ENCODE results near the gene WASF2. TPM values are rescaled to one million over a fixed set of nuclear protein-coding genes. Genes with fewer than 3 reads are reported as not detected.
A peak's percentile ranks its signal among the peaks of the same experiment; 100 is the strongest.

The WASF2 gene
- total and polyA plus RNA-seq, 2 of the 8 experiments (the other 6 are each of a cell fraction or from before 2014, with no cell fraction given), result 32.1 to 86.6 TPM

DNA sequence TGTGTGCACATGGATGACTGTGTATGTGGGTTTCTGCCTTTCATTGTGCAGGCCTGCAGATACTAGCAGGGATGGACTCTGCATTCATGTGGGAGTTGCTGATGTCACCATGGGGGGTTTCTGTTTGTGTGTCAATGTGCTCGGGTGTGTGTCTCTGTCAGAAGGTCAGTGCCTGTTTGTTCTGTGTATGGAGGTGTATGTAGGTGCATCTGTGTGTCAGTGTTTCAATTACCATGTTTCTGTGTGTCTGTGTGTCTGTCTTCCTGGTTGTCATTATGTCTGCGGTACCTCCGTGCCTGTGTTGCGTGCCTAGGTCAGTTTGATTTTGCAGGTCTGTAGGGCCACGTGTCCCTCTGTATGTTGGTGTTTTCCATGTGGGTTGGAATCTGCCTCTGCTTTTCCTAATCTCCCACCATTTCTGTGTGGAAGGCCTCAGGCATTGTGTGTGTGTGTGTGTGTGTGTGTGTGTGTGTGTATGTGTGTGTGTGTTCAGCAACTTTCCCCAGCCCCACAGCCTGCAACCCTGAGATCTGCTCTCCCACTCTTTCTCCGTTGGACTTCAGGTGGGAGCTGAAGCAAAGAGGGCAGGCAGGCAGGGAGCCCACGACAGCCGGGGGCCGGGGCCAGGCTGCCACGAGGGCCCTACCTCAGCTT lies 36.7 kb upstream of the WASF2 start:
- Histone ChIP-seq H3K9ac (replicated peaks in 1 of 4; ENCODE audit: extremely low read depth in 1 of 4, low read depth in 3 of 4, low read length in 3 of 4) (peak overlapping the region in 2 of 4 experiments; percentile 38 to 48; a peak in 3 of 7 replicates), H3K79me1 (ENCODE audit: low read depth, low read length) (no peaks in the 10 kb centered on the region), H3K23ac (ENCODE audit: insufficient read length) (no peak overlapping the region), H2AFZ (ENCODE audit: low read length) (no peak overlapping the region), H3K18ac (ENCODE audit: extremely low read depth, low read length) (peak overlapping the region; percentile 71), H2BK20ac (ENCODE audit: low read length) (no peak overlapping the region; the same call in 1 of the 2 replicates), H3K56ac (replicated peaks; ENCODE audit: insufficient read length, low read depth, low read length) (no peak overlapping the region), H3K27me3 (replicated peaks in 1 of 4; ENCODE audit: control insufficient read depth in 3 of 4, extremely low read depth in 1 of 4, insufficient read depth in 3 of 4, low read length in 3 of 4) (no peaks in the 10 kb centered on the region), H2AK5ac (ENCODE audit: low read depth, low read length) (peak overlapping the region; percentile 92; the same call in 1 of the 2 replicates), H4K20me1 (replicated peaks in 1 of 2; ENCODE audit: control insufficient read depth in 1 of 2, insufficient read depth in 2 of 2, low read length in 2 of 2) (peaks cover 0 to 4% of the 10 kb centered on the region in 2 experiments), H4K8ac (ENCODE audit: extremely low read depth, insufficient read depth, low read length) (no peak overlapping the region; the same call in 1 of the 2 replicates), H3K79me2 (ENCODE audit: control insufficient read depth in 1 of 2, insufficient read depth in 2 of 2, low read length in 2 of 2) (no peaks in the 10 kb centered on the region), H3K14ac (ENCODE audit: insufficient read length) (peak overlapping the region; percentile 55), H2BK15ac (ENCODE audit: low read length) (peak overlapping the region; percentile 93), H4K91ac (replicated peaks; ENCODE audit: insufficient read length, low read length) (peak overlapping the region; percentile 36), H3K4me2 (ENCODE audit: insufficient read depth in 1 of 2, low read depth in 2 of 2, low read length in 2 of 2) (peak overlapping the region; percentile 73 to 95), H3K4me3 (ENCODE audit: extremely low read depth in 1 of 4, insufficient read depth in 2 of 4, low read depth in 3 of 4, low read length in 4 of 4) (peak overlapping the region; percentile 33 to 64 (median 47); a peak in 7 of 8 replicates), H3K27ac (ENCODE audit: low read depth, low read length) (peak overlapping the region; percentile 69; the same call in 1 of the 2 replicates), H3K36me3 (ENCODE audit: control insufficient read depth in 2 of 4, insufficient read depth in 4 of 4, low read length in 3 of 4) (no peaks in the 10 kb centered on the region), H3K4ac (replicated peaks; ENCODE audit: insufficient read length, low read depth, low read length) (peak overlapping the region; percentile 63), H2BK120ac (replicated peaks; ENCODE audit: low read depth, low read length) (peak overlapping the region; percentile 25), H3K9me3 (ENCODE audit: insufficient read depth in 2 of 2, low read depth in 1 of 2, low read length in 1 of 2) (no peaks in the 10 kb centered on the region), H2BK5ac (ENCODE audit: low read depth, low read length) (peak overlapping the region; percentile 89; the same call in 1 of the 2 replicates), H3K4me1 (replicated peaks in 1 of 4; ENCODE audit: control insufficient read depth in 3 of 4, insufficient read depth in 4 of 4, low read length in 3 of 4) (peaks cover 12 to 56% (median 42%) of the 10 kb centered on the region in 4 experiments), H3K23me2 (ENCODE audit: low read depth, low read length) (peaks cover 23% of the 10 kb centered on the region), H2BK12ac (ENCODE audit: low read depth, low read length) (peak overlapping the region; percentile 44; the same call in 1 of the 2 replicates), H4K5ac (ENCODE audit: insufficient read length, low read depth, low read length) (peak overlapping the region; percentile 30)
- ChIA-PET CTCF (ENCODE audit: partially characterized antibody) (interaction anchor here (0.6 to 8.6 kb wide), 17 partner anchors 17 to 124 kb away, joined by 3 to 110 read pairs (median 4); partner anchors contain the start of gene AHDC1), POLR2A (ENCODE audit: partially characterized antibody) (interaction anchor here (0.7 to 3.7 kb wide), 19 partner anchors 10 to 127 kb away, joined by 3 to 26 read pairs (median 4); partner anchors contain the start of gene AHDC1)
- FAIRE-seq (no peak), DNase-seq (ENCODE audit: low read depth in 1 of 2, low spot score in 2 of 2) (no peak)
- 0 out of 4 replicates have a peak, but pooled peaks of 1 of the 2 experiments have one; percentile 47 for TF ChIP-seq SIN3A (conservative IDR thresholded peaks at IDR 0.05 in 1 of 2, IDR thresholded peaks at IDR 0.05 in 1 of 2; ENCODE audit: low read depth in 1 of 2, low read length in 2 of 2)
- 0 out of 2 replicates have a peak, but pooled peaks have one; percentile 2 for TF ChIP-seq PHF8 (conservative IDR thresholded peaks at IDR 0.05; ENCODE audit: low read depth, low read length)
- TF ChIP-seq CBX8 (IDR thresholded peaks at IDR 0.05; ENCODE audit: borderline replicate concordance, low read depth, low read length), result no peak
- 45% methylated on average over 9 of the region's 10 CpGs; no CpG with 5 or more reads in 1 of the 2 experiments for WGBS, 2 experiments (ENCODE audit: extremely low coverage in 1 of 2, insufficient coverage in 1 of 2, insufficient read length in 1 of 2, insufficient replicate concordance in 2 of 2, low coverage in 1 of 2, low lambda C conversion rate in 2 of 2, missing lambda C conversion rate in 1 of 2)

All from H1 (cell line).